ELF-1 (cell line): ENCODE data around the gene ELMO2.
"Not testable (repeated sequence)": the region's sequence is repeated elsewhere in the genome, so short reads cannot be mapped to it uniquely, and the experiment has no call there.

ENCODE experiments used
- DNase-seq: peaks from one replicate; pipeline ENCODE4 v3.0.0-alpha.2; 2016; ENCODE audit warnings: low read depth, low spot score

Gene ELMO2

DNA sequence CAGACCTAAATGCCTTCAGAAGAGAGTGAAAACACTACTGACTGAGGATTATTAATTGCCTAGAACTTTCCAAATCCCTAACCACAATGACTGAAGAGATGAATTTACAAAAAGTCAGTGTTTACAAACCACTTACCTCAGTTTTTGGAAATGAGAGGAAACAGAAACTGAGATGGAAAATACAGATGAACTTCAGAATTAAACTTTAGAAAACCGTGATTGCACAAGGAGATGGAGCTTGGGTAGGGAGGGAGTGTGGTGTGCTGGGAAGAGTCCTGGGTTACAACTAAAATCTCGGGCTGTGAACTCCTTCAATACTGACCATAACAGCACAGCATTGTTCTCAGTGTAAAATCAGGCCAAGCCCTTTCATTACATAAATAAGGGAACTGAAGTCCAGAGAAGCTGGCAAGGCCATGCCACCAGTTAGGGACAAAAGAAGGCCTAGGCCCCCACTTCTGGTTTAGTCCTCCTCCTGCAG lies 4.0 kb downstream of the ELMO2 start:
- DNase-seq: no peak

DNA sequence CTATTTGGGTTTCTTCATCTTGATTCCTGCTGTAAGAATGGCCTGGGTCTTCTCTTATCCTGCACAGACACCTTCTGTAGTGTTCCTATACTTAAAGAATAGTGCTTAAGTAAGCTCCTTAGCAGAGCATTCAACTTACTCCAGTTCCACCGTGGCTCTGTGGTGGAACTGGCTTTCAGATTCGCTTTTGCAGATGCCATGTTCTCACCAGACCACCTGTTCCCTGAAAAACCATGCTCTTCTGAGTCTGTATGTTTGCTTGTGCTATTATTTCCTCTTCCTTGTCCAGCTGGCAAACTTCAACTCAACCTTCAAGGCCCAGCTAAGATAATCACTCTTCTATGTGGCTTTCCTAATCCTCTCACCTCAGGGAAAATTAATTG lies 4.9 kb downstream of the ELMO2 start:
- no peak for DNase-seq

DNA sequence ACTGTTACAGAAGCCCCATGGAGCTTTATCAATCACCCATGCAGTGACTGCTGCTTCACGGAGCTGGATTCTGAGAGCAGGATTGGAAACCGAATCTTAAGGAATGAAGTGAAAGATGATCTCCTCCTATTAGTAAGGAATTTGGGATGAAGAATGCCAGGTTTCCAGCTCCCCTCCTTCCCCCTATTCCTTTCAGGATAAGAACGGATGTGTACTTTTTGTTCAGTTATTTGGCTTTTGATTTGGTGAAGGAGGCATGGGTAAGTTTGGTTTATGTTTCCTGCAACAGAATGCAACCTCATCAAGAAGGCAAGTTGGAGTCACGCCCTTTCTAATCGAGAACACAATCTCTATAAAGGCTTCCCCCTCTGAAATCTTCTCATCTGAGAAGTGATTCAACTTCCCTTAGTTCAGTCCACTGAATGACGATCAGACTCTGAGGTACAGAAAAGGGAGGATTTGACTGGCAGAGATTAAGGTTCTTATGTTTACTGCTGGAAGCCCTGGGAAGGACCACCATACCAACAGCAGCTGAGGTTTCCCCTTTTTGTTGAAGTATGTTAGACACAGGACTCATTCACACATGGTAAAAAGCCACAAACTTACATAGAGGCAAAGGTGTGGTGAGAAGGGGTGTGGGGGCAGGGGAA lies 5.5 kb downstream of the ELMO2 start:
- peak; percentile 14 for DNase-seq

DNA sequence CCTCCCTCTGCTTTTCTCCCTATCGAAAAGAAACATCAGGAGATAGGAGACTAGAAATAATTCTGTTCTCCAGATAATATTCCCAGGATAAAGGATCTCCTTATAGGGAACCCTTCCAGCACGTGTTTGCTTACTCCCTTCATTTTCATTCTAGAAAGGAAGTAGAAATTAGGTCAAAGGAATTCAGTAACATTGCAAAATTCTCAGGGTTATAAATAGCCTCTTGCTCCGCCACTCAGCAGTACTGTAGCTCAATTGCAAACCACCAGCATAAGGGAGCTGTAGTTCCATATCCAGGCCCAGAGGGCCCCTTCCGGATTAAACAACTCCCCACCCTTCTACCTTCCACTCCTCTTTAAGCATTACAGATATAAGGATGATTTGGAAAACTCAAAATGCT lies 6.2 kb downstream of the ELMO2 start:
- no peak for DNase-seq

DNA sequence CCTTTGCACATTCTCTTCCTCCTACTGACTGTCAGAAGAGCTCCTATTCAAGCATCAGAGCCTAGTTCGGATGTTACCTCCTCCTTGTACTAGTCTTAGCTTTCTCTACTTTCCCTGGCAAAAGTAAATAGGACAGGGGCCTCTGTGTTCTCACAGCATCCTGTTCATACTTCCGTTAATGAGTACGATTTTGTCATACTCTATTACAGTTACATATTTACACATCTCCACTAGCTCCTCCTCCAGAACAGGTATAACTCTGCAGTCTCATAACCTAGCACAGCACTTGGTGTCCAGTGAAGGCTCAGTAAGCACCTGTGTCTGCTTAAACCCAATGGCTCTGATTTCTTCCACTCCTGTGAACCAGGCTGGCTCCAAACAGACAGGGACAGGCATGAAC lies 7.0 kb downstream of the ELMO2 start:
- DNase-seq: no peak

DNA sequence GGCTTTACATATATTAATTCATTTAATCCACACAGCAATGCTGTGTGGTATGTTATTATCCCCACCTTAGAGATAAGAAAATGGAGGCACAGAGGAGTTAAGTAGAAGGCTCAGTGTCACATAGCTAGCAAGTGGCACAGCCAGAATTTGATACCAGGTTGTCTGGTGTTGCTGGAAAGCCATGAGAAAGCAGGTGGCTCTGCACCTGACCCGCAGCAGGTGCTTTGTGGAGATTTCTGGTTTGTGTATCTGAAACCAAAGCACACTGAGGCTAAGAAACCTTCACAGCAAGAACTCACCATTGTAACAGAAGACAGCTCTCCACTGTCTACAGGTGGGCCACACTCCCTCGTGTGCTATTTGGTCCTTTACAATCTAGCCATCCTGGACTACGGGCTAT lies 7.5 kb downstream of the ELMO2 start:
- DNase-seq: no peak

DNA sequence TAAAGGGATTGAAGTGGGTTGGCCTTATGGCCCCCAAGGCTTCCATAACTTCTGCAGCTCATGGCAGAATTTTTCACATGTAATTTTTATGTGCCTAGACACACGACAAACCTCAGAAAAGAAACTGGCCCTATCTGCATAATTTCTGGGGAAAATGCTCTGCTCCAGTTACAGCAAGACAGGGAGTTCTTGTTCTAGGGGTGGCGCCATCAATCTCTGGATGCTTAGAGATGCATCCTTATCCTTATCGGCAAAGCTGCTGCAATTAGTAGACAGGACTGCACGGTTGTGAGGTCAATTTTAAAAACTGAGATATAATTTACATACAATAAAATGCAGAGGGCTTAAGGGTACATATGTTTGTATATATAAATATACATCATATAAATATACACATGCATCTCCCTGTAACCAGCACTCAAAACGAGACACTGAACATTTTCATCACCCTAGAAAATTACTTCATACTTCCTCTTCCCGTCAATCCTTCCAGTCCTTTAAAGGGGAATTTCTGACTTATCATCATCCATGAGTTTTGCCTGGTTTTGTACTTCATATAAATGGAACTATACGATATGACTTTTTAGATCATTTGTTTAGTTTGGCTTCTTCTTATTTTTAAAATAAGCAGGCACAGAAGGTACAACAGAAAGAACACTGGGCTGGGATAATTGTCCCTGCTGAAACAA lies 10.2 kb downstream of the ELMO2 start:
- no peak for DNase-seq

DNA sequence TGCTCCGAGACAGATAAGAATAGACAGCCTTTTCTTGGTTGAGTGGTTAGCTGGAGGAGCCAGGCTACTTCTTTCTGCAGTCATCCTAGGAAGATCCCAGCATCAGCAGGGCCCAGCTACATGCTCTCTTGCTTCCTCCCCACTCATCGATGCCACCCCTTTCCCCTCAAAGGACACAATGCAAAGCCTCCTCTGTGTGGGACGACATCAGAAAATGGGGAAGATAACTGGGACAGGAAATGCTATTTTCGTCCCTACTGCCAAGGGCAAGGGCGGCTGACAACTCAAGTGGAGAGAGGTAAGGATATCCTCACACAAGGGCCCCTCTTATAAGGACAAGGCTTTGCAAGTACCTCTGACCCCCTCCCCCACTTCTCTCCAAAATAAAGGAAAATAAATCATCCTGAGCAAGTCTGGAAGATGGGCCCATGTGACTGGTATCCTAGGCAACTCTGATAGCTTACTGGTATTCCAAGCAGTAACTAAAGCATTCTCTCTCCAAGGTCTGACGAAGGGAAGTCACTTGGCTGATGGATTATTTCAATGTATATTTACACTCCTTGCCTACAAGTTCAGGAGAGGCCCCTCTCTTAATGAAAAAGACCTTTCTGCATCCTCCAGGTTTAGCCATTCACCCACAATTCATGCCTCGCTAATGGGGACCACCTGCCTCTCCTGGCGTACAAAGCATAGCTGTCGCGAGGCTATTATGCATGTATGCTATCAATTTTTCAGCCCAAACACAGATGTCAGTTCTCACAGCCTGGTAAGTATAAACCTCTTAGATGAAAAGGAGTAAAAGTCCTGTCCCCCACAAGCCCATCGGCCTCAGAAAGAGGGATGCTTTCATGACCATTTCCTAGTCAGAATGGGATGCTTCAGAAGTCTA lies 11.3 kb downstream of the ELMO2 start:
- DNase-seq: no peak

DNA sequence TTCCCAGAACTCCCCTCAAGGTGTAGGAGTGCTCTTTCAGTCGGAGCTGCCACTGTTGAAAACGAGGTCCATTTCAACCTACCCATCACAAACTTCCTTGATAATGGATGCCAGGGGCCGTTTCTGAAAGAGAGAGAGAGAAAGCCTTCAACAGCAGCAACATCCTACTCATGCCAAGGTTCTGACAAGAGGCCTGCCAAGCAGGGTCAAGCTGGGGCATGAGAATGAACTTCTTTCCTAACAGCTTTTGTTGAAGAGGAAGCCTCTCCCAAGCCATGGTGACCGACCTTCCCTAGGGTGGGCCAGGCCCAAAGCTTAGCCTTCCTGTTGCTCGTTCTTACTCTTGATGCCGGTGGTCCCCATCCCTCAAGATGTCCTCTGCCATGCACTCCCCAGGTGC lies 12.4 kb downstream of the ELMO2 start:
- DNase-seq: no peak

GRCh38 chr20:46388937-46389336 lies 17.5 kb downstream of the ELMO2 start:
- no peak for DNase-seq

- no peak for DNase-seq
These were observed 18.1 kb downstream of the ELMO2 start for GRCh38 chr20:46388201-46388836.

GRCh38 chr20:46387054-46387453 lies 19.4 kb downstream of the ELMO2 start:
- DNase-seq: not testable (repeated sequence)

DNA sequence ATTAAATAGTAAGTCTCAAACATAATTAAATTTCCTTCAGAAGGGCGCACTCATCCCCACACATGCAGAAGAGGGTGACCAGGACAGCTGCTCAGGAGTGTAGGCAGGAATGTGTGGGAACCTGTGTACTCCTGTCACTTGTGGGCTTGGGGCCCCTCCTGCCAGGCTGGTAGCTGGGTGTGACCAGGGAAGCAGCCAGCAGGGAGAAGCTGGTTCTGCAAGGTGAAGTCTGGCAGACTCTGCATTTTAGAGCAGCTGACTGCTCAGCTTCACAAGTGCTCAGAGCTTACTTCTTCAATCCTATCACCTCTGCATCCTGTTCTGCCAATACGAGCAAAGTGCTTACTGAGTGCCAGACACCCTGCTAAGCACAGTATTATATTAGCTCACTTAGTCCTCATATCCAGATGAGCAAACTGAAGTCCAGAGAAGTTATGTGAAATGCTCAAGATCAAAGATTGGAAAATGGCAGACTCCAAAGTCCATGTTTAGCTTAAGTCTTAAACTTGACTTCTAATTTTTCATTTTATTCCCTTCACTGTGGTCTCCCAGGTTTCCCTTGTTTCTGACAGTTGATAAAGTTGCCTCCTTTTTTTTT lies 27.9 kb downstream of the ELMO2 start:
- DNase-seq: no peak

DNA sequence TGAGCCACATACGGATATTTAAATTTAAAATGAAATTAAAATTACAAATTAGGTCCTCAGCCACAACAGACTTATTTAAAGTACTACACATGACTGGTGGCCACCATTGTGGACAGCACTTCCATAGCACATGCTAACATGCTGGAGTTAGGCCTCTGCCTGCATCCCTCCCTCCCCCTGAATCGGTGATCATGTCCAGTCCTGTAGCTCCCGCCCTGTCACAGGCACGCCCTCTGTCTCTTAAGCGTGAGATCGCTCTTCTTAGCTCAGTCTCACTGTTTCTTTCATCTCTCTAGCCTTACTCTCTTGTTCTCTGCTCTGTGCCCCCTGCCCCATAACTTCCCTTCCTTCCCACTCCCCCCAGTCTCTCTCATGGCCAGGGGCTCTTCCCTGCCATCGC lies 28.9 kb downstream of the ELMO2 start:
- no peak for DNase-seq

GRCh38 chr20:46376196-46376785 lies 30.1 kb downstream of the ELMO2 start:
- DNase-seq: no peak

- no peak for DNase-seq
These were observed 30.6 kb downstream of the ELMO2 start for GRCh38 chr20:46375771-46376170.

GRCh38 chr20:46374383-46374782 lies 32.0 kb downstream of the ELMO2 start:
- no peak for DNase-seq

DNA sequence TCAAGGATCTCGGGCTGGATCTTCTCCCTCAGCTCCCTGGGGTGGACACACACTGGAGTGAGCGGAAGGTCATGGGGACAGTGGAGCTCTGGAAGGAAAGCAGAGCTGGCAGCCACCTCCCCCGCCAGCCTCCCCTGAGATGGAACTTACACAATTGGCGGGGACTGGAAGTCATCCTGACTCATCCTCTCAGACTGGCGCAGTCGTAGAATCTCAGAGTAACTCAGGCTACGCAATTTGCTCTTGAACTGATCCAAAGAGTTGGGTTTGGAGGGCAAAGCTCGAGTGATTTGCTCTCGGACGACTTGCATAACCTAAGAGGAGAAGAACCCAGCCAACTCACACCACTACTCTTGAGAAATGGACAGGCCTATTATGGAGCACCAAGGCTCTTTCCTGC lies 34.8 kb downstream of the ELMO2 start:
- no peak for DNase-seq

- no peak for DNase-seq
These were observed 37.5 kb downstream of the ELMO2 start for GRCh38 chr20:46368902-46369268.

- DNase-seq: no peak
These were observed 38.2 kb downstream of the ELMO2 start for GRCh38 chr20:46367967-46368901.
